K562 (cell line): ENCODE measurements around the gene PGBD4. TPM values are rescaled to one million over a fixed set of nuclear protein-coding genes. Genes with fewer than 3 reads are reported as not detected.

Experiments used
- CBFB ChIP-seq: sonication (generic); formaldehyde crosslinking; IDR thresholded peaks from 2 replicates; pipeline ENCODE4 v1.4.0; 2020; ENCODE audit warnings: mild to moderate bottlenecking, missing genetic modification reagents
- CREB3L1 ChIP-seq: fragments of 450-650 bp; IDR thresholded peaks from 2 replicates; pipeline ENCODE4 v1.6.1; 2014; ENCODE audit warnings: low read depth, mild to moderate bottlenecking, moderate library complexity, borderline replicate concordance
- CSDE1 ChIP-seq, 2 experiments: fragments of 450-650 bp; IDR thresholded peaks; 2 replicates each; pipeline ENCODE4 v1.6.1; 2016; ENCODE audit warnings: mild to moderate bottlenecking in 1 of 2
- ETV1 ChIP-seq: fragments of 450-650 bp; conservative IDR thresholded peaks from 2 replicates; pipeline ENCODE4 v1.6.1; 2016; ENCODE audit warnings: missing genetic modification characterization, control low read depth, low read depth, missing compliant biosample characterization
- GTF3C2 ChIP-seq: IDR thresholded peaks from 3 replicates; pipeline ENCODE4 v1.6.1; 2011; ENCODE audit warnings: borderline replicate concordance, mild to moderate bottlenecking, moderate library complexity; ENCODE audit not compliant: insufficient read length; ENCODE audit errors: extremely low read depth
- HMG20B ChIP-seq: fragments of 250-450 bp; sonication (Bioruptor Pico); IDR thresholded peaks from 2 replicates; pipeline ENCODE4 v1.5.0; 2021; ENCODE audit warnings: mild to moderate bottlenecking
- ID3 ChIP-seq, 2 experiments: fragments of 250-450 bp in 1 of 2; fragments of 450-650 bp in 1 of 2; sonication (Bioruptor Pico) in 1 of 2; IDR thresholded peaks; 2 replicates each; pipeline versions ENCODE4 v1.6.1 to v1.8.0; 2016 to 2021; ENCODE audit warnings: mild to moderate bottlenecking in 2 of 2, moderate library complexity in 2 of 2, missing compliant biosample characterization in 1 of 2, missing genetic modification characterization in 1 of 2
- IFI16 ChIP-seq: fragments of 250-450 bp; sonication (Bioruptor Pico); IDR thresholded peaks from 2 replicates; pipeline ENCODE4 v2.1.2; 2022; ENCODE audit warnings: mild to moderate bottlenecking, inconsistent platforms
- MTA2 ChIP-seq: fragments of 450-650 bp; IDR thresholded peaks from 2 replicates; pipeline ENCODE4 v1.6.1; 2016; ENCODE audit warnings: low read depth
- MXD1 ChIP-seq: fragments of 250-450 bp; sonication (Bioruptor Pico); IDR thresholded peaks from 2 replicates; pipeline ENCODE4 v1.8.0; 2021; ENCODE audit warnings: borderline replicate concordance, mild to moderate bottlenecking, moderate library complexity; ENCODE audit not compliant: poor library complexity, severe bottlenecking
- MYNN ChIP-seq, 2 experiments: sonication (generic); formaldehyde crosslinking in 1 of 2; IDR thresholded peaks; 2 replicates each; pipeline versions ENCODE4 v1.5.0 to v1.6.1; 2016 to 2020; ENCODE audit warnings: antibody characterized with exemption in 1 of 2, missing genetic modification reagents in 1 of 2
- NCOR1 ChIP-seq: fragments of 450-650 bp; IDR thresholded peaks from 2 replicates; pipeline ENCODE4 v1.6.1; 2016; ENCODE audit warnings: mild to moderate bottlenecking, moderate library complexity
- NFE2L1 ChIP-seq: fragments of 450-650 bp; IDR thresholded peaks from 2 replicates; pipeline ENCODE4 v1.6.1; 2016; ENCODE audit warnings: missing genetic modification characterization, low read depth, mild to moderate bottlenecking, missing compliant biosample characterization, moderate library complexity, borderline replicate concordance
- POLR2AphosphoS2 ChIP-seq: IDR thresholded peaks from 2 replicates; pipeline ENCODE4 v1.6.1; 2012; ENCODE audit warnings: low read length, improper control_type of control experiment
- SMAD2 ChIP-seq: fragments of 150-350 bp; IDR thresholded peaks from 2 replicates; pipeline ENCODE4 v1.6.1; 2014; ENCODE audit warnings: low read depth, mild to moderate bottlenecking, low read length
- SNRNP70 ChIP-seq: fragments of 200-400 bp; formaldehyde crosslinking; optimal IDR thresholded peaks from 2 replicates; pipeline ENCODE3; 2017; ENCODE audit warnings: low read depth, low read length
- SP2 ChIP-seq: IDR thresholded peaks from 2 replicates; pipeline ENCODE4 v1.6.1; 2011; ENCODE audit warnings: mild to moderate bottlenecking, low read depth, low read length, moderate library complexity; ENCODE audit not compliant: poor library complexity, severe bottlenecking; ENCODE audit errors: extremely low read depth
- ZBTB5 ChIP-seq: fragments of 450-650 bp; IDR thresholded peaks from 2 replicates; pipeline ENCODE4 v1.6.1; 2017; ENCODE audit warnings: antibody characterized with exemption
- ZNF444 ChIP-seq: fragments of 250-450 bp; sonication (Bioruptor Pico); IDR thresholded peaks from 2 replicates; pipeline ENCODE4 v1.4.0; 2020; ENCODE audit warnings: mild to moderate bottlenecking, moderate library complexity
- ZNF830 ChIP-seq: fragments of 250-450 bp; sonication (Bioruptor Pico); IDR thresholded peaks from 2 replicates; pipeline ENCODE4 v1.5.0; 2021; ENCODE audit warnings: mild to moderate bottlenecking
- polyA plus RNA-seq, 8 experiments: library from polyadenylated mRNA; depleted of rRNA in 4 of 8; stranded (reverse) in 5 of 8; unstranded in 3 of 8; fragments of >200 nt; fragmentation: Nextera tagmentation in 2 of 8; fragmentation: Illumina TruSeq in 1 of 8; extraction: Ambion mirVana in 2 of 8; extraction: Trizol in 1 of 8; gene quantifications; 2 replicates each; pipeline versions ENCODE4 v1.2.1 to v1.2.3, GENCODE V29; 2011 to 2014; ENCODE audit warnings: inconsistent platforms in 1 of 8, missing spikeins in 1 of 8
- total RNA-seq, 7 experiments: library from RNA; depleted of rRNA in 6 of 7; stranded (reverse); fragments of >200 nt in 6 of 7; fragmentation: Illumina TruSeq in 2 of 7; extraction: Trizol in 2 of 7; gene quantifications; 2 replicates each; pipeline versions ENCODE4 v1.2.1 to v1.2.3, GENCODE V29; 2011 to 2021; ENCODE audit warnings: low replicate concordance in 1 of 7

The PGBD4 gene
- total and polyA plus RNA-seq, 9 of the 15 experiments (the other 6 are each of a cell fraction or from before 2014, with no cell fraction given) = 2.1 to 4.9 (median 2.7) TPM

GRCh38 chr15:34101366-34102174, at the start of gene PGBD4, which contains the start of gene EMC7 (continued):
- TF ChIP-seq SP2 (no peak), CSDE1 (IDR thresholded peaks at IDR 0.05) (peak in 1 of 2 experiments; percentile 82; a peak in 2 of 4 replicates), NCOR1 (no peak), MYNN (IDR thresholded peaks at IDR 0.05) (no peak), MYNN (CRISPR knock-in tag; IDR thresholded peaks at IDR 0.05) (no peak), HMG20B (CRISPR knock-in tag) (no peak), SNRNP70 (no peak), POLR2AphosphoS2 (no peak), NFE2L1 (no peak), IFI16 (CRISPR knock-in tag) (no peak), CREB3L1 (peak; percentile 69; the same call in 1 of the 2 replicates), SMAD2 (no peak), ZNF830 (no peak), ZBTB5 (peak; percentile 87), ID3 (CRISPR knock-in tag; IDR thresholded peaks at IDR 0.05) (no peak), ID3 (tag; IDR thresholded peaks at IDR 0.05) (no peak), MXD1 (CRISPR knock-in tag) (no peak), CBFB (CRISPR knock-in tag) (no peak), GTF3C2 (no peak), ETV1 (tag) (peak; percentile 89), MTA2 (no peak), ZNF444 (CRISPR knock-in tag) (no peak)
